GM19238 (cell line): ENCODE measurements around the gene WBP4.
"Not testable (repeated sequence)": the region's sequence is repeated elsewhere in the genome, so short reads cannot be mapped to it uniquely, and the experiment has no call there.

Experiments
- DNase-seq: peaks from one replicate; pipeline ENCODE4 v3.0.0; 2011; ENCODE audit warnings: low spot score; ENCODE audit not compliant: insufficient read length

The WBP4 gene, protein sequence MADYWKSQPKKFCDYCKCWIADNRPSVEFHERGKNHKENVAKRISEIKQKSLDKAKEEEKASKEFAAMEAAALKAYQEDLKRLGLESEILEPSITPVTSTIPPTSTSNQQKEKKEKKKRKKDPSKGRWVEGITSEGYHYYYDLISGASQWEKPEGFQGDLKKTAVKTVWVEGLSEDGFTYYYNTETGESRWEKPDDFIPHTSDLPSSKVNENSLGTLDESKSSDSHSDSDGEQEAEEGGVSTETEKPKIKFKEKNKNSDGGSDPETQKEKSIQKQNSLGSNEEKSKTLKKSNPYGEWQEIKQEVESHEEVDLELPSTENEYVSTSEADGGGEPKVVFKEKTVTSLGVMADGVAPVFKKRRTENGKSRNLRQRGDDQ

DNA sequence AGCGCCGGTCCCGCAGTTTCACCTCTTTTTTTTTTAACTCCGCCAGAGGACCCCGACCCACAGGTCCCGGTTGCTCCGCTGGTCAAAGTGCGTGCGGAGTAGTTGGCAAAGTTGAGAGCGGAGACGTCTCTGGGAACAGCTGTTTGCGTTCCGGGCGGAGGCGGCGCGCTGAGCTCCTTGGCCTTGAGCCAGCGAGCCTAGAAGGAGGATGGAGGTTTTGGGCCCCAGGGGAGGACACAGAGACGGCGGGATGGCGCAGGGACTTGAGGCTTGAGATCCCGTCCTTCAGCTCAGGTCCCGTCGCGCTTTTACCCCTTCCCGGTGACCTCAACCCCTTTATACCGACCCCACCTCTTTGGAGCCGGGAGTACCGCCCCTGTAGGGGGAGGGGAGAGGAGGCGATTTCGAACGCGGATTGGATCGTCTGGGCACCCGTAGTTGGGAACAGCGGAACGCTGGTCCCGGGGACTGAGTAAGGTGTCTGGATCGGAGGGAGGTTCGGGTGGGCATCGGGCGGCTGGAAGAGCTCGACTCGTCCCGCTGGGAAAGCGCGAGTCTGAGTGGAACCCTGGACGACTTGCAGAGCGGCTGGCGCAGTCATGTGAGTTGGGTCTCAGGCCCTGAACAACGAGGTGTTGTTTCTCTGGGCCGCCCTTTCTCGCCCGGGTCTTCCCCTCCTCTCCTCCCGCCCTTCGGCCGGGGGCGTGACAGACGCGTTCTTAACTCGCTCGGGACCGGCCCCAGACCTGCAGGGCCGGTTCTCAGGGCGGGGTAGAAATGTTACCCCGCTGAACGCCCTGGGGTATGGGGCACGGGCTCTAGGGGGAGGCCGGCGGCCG is at the start of gene WBP4:
WBP4 (plus strand) TSS at position 435 of the 839 bp plus-strand sequence; CDS start at position 600, 165 bp downstream.
- DNase-seq = peak; percentile 84

DNA sequence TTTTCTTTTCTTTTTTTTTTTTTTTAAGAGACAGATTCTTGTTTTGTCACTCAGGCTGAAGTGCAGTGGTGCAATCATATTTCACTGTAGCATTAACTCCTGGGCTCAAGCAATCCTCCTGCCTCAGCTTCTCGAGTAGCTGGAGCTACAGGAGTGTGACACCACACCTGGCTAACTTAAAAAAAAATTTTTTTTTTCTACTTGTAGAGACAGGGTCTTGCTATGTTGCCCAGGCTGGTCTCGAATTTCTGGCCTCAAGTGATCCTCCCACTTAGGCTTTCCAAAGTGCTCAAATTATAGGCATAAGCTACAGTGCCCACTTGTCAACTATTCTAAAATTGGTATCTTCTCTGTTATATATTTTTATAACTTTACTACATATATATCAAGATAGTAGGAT is 48.8 kb upstream of the WBP4 start:
- DNase-seq = no peak

DNA sequence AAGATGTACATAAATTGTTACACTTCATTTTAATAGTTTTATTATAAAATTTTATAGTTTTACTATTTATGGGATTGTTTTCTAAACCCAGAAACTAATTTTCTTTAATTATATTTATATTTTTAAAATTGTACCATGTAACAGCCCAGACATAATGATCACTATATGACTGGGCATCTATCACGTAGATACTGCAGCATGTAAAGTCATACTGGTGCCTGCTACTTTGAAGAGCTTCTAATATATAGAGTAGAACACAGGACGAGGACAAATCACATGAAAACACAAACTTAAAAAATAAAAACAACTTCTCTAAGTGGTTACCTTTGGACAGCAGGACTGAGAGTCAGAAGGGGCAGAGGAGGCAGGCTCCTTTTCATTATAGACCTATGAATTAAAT is 47.5 kb upstream of the WBP4 start:
- no peak for DNase-seq

DNA sequence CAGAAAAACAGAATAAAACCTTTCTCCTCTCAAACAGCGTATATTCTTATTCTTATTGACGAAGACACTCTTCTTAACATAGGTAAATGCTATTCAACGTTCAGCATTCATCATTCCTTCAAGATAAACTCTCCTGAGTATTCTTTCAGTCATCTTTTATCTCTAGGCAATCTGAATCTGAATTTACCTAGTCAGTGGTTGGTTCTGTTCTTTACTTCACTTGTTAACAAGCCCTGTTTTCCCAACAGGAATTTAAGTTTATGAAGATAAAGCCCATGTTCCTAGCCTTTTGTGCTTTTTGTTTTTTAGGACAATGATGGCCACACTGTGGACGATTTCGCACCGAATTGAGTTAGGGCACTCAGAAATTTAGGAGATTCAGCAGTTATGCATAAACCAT is 45.4 kb upstream of the WBP4 start:
- DNase-seq = no peak

DNA sequence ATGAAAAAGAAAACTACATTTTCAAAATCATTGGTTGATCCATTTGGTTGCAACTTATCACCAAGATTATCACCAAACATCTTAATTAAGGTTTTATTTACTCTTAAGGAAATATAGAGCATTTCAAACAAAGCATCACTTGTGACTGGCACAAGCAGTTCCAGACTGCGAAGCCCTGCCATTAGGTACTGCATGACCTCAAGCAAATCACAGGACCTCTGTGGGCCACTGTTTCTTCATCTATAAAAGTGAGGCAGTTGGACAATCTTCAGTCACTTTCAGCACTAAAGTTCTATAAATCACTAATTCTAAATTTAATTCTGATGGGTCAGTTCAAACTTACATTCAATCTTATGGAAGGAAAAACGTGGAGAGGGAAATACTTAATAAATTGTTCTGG is 44.1 kb upstream of the WBP4 start:
- no peak for DNase-seq

DNA sequence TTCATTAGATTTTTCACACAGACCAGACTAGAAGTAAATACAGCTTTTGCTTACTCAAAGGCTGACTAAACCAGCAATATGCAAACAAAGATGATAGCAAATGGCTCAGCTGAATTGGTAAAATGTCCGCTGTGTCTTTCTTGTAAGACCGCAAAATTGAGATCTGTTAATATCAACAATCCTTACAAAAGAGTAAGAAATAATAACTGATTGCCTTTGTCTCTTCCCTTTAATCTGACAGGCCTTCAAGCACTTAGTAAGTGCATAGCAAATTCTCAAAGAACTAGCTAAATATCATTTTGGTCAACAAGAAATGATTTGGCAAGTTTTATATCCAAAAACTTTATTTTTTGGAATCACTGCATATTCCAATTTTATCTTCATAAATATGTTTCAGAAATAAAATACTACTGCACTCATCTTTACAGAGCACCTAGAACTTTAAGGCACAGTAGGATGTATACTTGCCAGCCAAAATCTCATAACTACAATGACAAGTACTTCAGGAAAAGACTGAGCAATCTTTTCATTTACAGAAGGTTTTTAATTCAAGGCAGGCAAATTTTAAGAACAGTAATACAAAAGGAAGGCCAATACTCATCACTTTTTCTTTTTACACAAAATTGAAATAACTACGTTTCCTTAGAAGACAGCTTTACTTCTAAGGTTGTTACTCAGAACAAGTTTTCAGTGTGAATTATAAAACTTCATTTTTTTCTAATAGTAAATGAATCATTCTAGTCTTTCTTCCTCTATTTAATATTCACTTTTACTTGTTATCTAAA is 43.3 kb upstream of the WBP4 start:
- DNase-seq = no peak

DNA sequence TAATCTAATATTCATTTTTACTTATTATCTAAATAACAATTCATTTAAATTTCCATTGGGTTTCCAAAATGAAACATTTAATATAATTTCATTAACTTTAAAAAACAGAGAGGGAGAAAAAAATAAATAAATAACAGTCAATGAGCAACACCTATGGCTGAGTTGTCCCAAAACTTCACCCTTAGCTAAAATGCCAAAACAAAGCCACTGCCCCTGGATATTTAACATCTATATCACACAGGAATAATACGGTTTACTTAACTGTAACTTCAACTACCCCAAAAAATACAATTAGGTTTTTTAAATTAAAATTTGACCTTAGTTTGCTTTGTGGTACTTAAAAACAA is 42.7 kb upstream of the WBP4 start:
- no peak for DNase-seq

DNA sequence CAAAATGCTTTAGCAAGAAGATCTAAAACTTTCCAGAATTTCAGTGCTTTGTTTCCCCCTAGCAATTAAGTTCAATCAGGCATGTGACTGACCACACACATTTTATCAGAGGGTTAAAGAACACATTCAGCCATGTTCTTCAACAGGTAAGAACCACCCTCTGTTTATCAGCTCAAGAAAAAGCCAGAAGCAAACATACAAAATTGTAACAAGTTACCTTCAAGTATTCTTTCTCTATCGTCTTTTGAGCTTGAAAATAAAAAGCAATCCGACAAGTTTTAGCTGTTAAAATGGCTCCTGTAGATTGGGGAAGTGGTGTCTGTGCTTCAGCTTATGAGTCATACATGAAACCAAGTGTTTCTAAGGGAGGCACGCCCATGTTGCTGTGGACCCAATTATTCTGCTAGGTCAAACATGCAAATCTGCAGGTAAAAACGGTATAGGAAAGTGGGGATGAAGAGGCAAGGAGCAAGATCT is 42.3 kb upstream of the WBP4 start, which contains the start of gene ELF1:
ELF1 (minus strand) TSS at position 306 of the 477 bp plus-strand sequence. CDS start 37,262 bp downstream, outside the sequence.
- DNase-seq = peak; percentile 37

DNA sequence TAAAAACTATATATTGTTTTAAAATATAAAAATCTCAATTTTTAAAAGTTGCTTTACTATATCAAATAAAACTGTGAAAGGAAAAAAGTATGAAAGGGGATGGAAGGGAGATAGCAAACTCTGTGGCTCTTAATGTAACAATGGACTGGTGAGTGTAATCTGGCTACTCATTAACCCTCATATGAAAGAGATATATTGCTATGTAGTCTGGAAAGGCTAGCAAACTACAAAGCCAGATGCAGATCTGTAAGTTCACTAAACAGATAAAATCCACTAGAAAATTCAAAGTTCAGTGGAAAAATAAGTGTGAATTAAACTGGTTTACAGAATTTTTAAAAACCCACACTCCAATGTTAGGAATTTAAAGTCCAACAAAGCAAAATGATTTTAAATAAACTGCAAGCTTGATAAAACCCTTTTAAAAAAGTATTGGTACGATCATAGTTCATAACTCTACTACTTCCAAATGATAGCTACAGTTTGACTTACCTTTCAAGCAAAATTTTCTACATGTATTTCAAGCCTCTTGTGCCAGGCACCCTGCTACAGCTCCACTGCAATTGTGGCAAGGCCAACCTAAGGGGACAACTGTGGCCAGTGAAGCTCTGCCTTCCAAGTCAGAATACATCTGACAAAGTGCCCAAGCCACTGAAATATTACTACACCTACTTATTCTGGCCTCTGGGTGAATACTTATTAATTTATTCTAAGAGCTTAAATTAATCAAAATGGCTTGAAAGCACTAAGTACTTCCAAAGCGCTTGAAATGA is 41.5 kb upstream of the WBP4 start:
- no peak for DNase-seq

DNA sequence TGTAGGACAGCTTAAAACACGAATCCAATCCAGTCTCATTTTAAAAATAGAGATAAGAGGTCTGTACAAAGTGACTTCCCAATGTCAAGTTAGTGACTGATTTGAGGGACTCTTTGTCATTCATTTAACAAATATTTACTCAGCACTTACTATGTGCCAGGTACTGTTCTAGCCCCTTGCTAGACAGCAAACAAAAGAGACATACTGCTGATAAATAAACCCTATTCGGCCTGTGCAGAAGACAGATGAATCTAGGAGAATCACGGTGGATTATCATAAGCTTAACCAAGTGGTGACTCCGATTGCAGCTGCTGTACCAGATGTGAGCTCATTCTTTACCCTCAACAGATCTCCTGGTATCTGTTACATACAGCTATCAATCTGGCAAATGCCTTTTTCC is 35.8 kb upstream of the WBP4 start:
- DNase-seq = no peak

DNA sequence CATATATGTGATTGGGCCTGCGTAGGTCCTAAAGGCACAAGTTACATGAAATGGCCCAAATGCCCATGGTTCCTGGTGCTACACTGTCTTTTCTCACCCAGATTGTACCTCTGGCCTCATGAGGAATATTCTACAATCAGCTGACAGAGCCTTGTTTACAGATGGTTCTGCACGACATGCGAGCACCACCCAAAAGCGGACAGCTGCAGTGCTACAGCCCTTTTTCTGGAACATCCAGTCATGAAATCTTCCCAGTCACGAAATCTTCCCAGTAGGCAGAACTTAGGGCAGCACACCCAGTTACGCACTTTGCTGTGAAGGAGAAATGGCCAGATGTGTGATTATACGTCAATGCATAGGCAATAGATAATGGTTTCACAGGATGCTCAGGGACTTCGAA is 34.5 kb upstream of the WBP4 start:
- DNase-seq = no peak

DNA sequence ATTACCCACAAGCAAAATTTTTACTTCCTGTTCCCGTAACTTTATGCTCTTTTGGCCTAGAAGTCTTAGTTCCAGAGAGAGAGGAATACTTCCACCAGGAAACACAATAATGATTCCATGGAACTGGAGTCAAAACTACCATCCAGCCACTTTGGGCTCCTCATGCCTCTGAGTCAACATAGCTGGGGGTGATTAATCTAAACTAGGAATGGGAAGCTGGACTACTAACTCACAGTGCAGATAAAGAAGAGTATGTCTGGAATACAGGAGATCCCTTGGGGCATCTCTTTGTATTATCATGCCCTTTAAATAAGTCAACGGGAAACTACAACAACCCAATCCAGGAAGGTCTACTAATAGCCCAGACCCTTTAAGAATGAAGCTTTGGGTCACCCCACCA is 33.3 kb upstream of the WBP4 start:
- DNase-seq = no peak

DNA sequence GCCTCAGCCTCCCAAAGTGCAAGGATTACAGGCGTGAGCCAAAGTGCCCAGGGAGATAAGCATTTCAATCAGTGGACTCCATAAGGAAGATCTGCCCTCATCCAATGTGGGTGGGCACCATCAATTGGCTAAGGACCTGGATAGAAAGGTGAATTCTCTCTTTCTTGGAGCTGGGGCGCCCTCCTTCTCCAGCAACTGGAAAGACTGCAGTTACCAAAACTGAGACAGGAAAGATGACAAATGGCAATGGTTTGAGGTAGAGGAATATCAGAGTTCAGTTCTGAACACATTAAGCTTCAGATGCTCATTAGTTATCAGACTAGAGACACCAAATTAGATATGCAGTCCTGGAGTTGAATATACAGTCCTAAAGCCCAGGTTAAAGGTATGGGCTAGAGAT is 31.7 kb upstream of the WBP4 start:
- DNase-seq = no peak

DNA sequence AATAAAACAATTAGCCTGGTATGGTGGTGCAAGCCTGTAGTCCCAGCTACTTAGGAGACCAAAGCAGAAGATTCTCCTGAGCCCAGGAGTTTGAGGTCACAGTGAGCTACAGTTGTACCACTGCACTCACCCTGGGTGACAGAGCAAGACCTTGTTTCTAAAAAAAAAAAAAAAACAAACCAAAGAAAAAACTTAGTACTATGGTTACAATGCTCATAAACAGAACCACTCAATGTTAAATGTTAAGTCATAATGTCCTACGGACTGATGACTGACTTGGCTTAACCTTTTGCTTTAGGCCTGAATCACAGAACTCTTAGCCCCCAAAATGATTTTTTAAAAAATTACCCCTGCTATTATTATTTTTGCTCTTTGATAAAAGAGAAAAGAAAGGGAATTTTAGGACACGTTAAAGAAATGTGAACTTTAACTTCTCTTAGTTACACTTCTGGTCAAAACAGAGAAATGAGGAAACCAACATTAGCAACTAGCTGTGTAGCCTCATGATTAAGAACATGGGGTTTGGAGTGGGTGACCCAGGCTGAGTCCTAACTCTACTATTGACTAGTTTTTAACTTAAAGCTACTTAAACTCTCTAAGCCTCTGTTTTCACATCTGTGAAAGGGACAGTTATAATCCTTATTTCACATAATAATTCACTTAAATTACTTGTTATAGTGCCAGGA is 28.5 kb upstream of the WBP4 start:
- DNase-seq = no peak

DNA sequence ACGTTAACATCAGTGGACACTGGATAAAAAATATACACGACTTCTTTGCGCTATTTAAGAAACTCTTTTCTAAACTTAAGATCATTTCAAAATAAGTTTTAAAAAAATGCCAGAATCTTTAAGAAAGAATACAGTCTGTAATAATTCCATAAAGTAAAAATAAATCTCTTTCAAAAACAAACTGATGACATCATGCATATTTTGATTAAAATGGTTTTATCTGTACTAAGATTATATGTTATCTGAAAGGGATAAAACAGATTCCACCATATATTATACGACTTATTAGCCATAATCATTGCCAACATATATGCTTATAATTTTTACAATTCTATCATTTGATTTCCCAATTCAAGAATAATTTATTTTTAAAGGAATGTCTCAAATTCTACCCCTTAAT is 26.9 kb upstream of the WBP4 start:
- DNase-seq = no peak

DNA sequence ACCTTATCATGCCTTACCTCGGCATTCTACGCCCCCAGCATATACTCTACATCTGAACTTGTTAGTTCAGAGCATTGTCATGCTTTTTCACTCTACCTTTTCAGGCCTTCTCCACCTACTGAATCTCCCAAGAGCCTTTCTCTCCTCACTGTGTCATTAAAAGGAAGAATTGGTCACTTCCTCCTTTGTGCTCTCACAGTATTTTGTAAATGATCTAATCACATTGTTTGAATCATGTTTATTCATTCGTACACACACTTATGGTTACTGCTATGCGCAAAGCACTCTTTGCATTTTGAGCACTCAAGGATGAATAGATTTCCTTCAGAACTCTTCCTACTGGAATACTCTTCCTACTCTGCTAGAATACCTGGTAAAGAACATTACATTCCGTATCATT is 26.4 kb upstream of the WBP4 start:
- DNase-seq = no peak

DNA sequence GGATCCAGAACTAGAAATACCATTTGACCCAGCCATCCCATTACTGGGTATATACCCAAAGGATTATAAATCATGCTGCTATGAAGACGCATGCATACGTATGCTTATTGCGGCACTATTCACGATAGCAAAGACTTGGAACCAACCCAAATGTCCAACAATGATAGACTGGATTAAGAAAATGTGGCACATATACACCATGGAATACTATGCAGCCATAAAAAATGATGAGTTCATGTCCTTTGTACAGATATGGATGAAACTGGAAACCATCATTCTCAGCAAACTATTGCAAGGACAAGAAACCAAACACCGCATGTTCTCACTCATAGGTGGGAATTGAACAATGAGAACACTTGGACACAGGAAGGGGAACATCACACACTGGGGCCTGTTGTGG is 24.8 kb upstream of the WBP4 start:
- DNase-seq = not testable (repeated sequence)

DNA sequence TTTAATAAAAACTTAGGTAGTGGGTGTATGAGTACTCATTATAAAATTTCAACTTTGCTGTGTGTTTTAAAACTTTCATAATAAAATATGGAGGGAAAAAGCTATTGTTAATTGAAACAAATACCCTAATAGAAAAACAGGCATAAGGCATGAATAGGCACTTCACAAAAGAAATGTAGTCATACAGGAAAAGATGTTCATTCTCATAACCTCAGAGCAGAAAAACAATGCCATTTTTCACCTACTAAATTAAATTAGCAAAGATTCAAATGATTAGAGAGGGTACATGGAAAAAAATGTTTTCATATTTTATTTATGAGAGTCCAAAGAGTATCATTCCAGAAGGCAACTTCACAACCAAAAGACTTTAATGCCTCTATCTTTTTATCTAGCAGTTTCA is 21.6 kb upstream of the WBP4 start:
- no peak for DNase-seq

DNA sequence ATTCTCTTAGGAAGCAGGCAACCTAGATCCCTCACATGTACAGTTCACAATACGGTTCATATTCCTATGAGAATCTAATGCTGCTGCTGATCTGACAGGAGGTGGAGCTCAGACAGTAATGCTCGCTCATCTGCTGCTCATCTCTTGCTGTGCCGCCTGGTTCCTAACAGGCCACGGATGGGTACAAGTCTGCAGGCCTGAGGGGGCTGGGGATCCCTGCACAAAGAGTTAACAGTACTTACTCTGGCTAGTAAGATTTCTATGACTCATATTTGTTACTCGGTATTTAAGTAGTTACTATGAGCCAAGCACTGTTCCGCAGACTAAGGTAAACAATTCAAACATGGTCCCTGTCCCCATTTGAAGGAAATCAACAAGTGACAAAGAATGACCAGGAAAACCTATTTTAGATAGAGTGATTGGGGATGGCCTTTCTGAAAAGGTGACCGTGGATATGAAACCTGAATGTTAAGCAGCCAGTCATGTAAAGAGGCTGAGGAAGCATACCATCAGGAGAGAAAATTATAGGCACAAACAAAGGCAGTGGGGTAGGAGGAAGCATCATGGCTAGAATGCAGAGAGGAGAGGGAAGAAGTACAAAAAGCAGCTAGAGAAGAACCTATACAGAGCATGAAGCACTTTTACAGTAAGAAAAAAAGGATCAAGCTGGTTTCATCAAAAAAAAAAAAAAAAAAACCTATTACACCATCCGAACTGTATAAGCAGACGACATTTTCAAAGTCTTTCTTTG is 20.6 kb upstream of the WBP4 start:
- no peak for DNase-seq

DNA sequence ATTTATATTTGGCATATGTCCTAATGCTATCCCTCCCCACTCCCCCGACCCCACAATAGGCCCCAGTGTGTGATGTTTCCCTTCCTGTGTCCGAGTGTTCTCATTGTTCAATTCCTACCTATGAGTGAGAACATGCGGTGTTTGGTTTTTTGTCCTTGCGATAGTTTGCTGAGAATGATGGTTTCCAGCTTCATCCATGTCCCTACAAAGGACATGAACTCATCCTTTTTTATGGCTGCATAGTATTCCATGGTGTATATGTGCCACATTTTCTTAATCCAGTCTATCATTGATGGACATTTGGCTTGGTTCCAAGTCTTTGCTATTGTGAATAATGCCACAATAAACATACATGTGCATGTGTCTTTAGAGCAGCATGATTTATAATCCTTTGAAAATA is 18.9 kb upstream of the WBP4 start:
- DNase-seq = not testable (repeated sequence)
